ENCODE measurements around the gene AP4M1.

AP4M1 gene

GRCh38 chr7:100147278-100147677, 45.8 kb downstream of the AP4M1 start:
- Histone ChIP-seq H3K9me2 (replicated peaks; ENCODE audit: insufficient read depth, low read length) (no peaks in the 10 kb centered on the region), H3K9ac (ENCODE audit: low read length) (no peak overlapping the region), H2AFZ (ENCODE audit: low read length) (no peak overlapping the region), H3K27ac (ENCODE audit: low read length) (no peak overlapping the region), H3K4me1 (ENCODE audit: low read length) (peaks cover 10% of the 10 kb centered on the region), H4K20me1 (ENCODE audit: insufficient read depth, low read length) (no peaks in the 10 kb centered on the region), H3K9me3 (replicated peaks; ENCODE audit: insufficient read depth, low read length) (no peaks in the 10 kb centered on the region), H3K27me3 (replicated peaks; ENCODE audit: insufficient read depth, low read length) (no peaks in the 10 kb centered on the region), H3F3A (ENCODE audit: insufficient read depth, low read length) (peaks cover 14% of the 10 kb centered on the region; the same call in 1 of the 2 replicates), H3K4me2 (ENCODE audit: low read depth, low read length) (no peak overlapping the region), H3K36me3 (replicated peaks; ENCODE audit: insufficient read depth, low read length) (no peaks in the 10 kb centered on the region), H3K4me3 (ENCODE audit: low read length) (no peak overlapping the region), H3K79me2 (ENCODE audit: low read length) (peaks cover 18% of the 10 kb centered on the region)
- no peak for DNase-seq
- TF ChIP-seq EZH2phosphoT487 (IDR thresholded peaks at IDR 0.05; ENCODE audit: low read length) (no peak), EZH2 (optimal IDR thresholded peaks at IDR 0.05; ENCODE audit: low read depth, low read length) (no peak), CTCF (IDR thresholded peaks at IDR 0.05; ENCODE audit: low read length) (no peak)

GRCh38 chr7:100148225-100148558, 46.7 kb downstream of the AP4M1 start:
- Histone ChIP-seq H3K4me3 (ENCODE audit: low read length) (peak overlapping the region; percentile 54), H4K20me1 (ENCODE audit: insufficient read depth, low read length) (no peaks in the 10 kb centered on the region), H3K9me2 (replicated peaks; ENCODE audit: insufficient read depth, low read length) (no peaks in the 10 kb centered on the region), H3K27ac (ENCODE audit: low read length) (peak overlapping the region; percentile 6; the same call in 1 of the 2 replicates), H3K9me3 (replicated peaks; ENCODE audit: insufficient read depth, low read length) (no peaks in the 10 kb centered on the region), H3K9ac (ENCODE audit: low read length) (peak overlapping the region; percentile 30; the same call in 1 of the 2 replicates), H3K36me3 (replicated peaks; ENCODE audit: insufficient read depth, low read length) (no peaks in the 10 kb centered on the region), H3K27me3 (replicated peaks; ENCODE audit: insufficient read depth, low read length) (no peaks in the 10 kb centered on the region), H3K4me2 (ENCODE audit: low read depth, low read length) (peak overlapping the region; percentile 73), H3K79me2 (ENCODE audit: low read length) (peaks cover 18% of the 10 kb centered on the region), H2AFZ (ENCODE audit: low read length) (peak overlapping the region; percentile 81), H3F3A (ENCODE audit: insufficient read depth, low read length) (peaks cover 17% of the 10 kb centered on the region; the same call in 1 of the 2 replicates), H3K4me1 (ENCODE audit: low read length) (peaks cover 10% of the 10 kb centered on the region)
- DNase-seq, result no peak
- no peak for TF ChIP-seq EZH2 (optimal IDR thresholded peaks at IDR 0.05; ENCODE audit: low read depth, low read length)
- no peak for TF ChIP-seq CTCF (IDR thresholded peaks at IDR 0.05; ENCODE audit: low read length)
- TF ChIP-seq EZH2phosphoT487 (IDR thresholded peaks at IDR 0.05; ENCODE audit: low read length), result no peak

- Histone ChIP-seq H3K4me1 (ENCODE audit: low read length) (peaks cover 10% of the 10 kb centered on the region), H3K27me3 (replicated peaks; ENCODE audit: insufficient read depth, low read length) (no peaks in the 10 kb centered on the region), H3K36me3 (replicated peaks; ENCODE audit: insufficient read depth, low read length) (no peaks in the 10 kb centered on the region), H3K79me2 (ENCODE audit: low read length) (peaks cover 19% of the 10 kb centered on the region), H3K27ac (ENCODE audit: low read length) (peak within 1 kb of the TSS; percentile 51; the same call in 1 of the 2 replicates), H3K4me3 (ENCODE audit: low read length) (peak within 1 kb of the TSS; percentile 85), H3K4me2 (ENCODE audit: low read depth, low read length) (peak within 1 kb of the TSS; percentile 93), H3K9ac (ENCODE audit: low read length) (peak within 1 kb of the TSS; percentile 89), H2AFZ (ENCODE audit: low read length) (peak within 1 kb of the TSS; percentile 88), H3K9me3 (replicated peaks; ENCODE audit: insufficient read depth, low read length) (no peaks in the 10 kb centered on the region), H4K20me1 (ENCODE audit: insufficient read depth, low read length) (no peaks in the 10 kb centered on the region), H3K9me2 (replicated peaks; ENCODE audit: insufficient read depth, low read length) (no peaks in the 10 kb centered on the region), H3F3A (ENCODE audit: insufficient read depth, low read length) (peaks cover 17% of the 10 kb centered on the region; the same call in 1 of the 2 replicates)
- TF ChIP-seq EZH2phosphoT487 (IDR thresholded peaks at IDR 0.05; ENCODE audit: low read length) (no peak), EZH2 (optimal IDR thresholded peaks at IDR 0.05; ENCODE audit: low read depth, low read length) (no peak), CTCF (IDR thresholded peaks at IDR 0.05; ENCODE audit: low read length) (no peak)
- peak; percentile 99 for DNase-seq
Measured at GRCh38 chr7:100148559-100149328, 47.3 kb downstream of the AP4M1 start, which contains the start of gene LAMTOR4. LAMTOR4 (plus strand) TSS chr7:100148918; CDS start chr7:100148973, 55 bp downstream.

All from MM.1S (cell line).